ENCODE data around the gene SWAP70.
"Not testable (repeated sequence)": the region's sequence is repeated elsewhere in the genome, so short reads cannot be mapped to it uniquely, and the experiment has no call there.

SWAP70 gene

GRCh38 chr11:9717719-9718118, 53.8 kb downstream of the SWAP70 start:
- in situ Hi-C loops (cut with HindIII; ENCODE audit: low sequenced_read_pairs) = no loop called here

GRCh38 chr11:9718147-9718546, 54.3 kb downstream of the SWAP70 start:
- in situ Hi-C loops (cut with HindIII; ENCODE audit: low sequenced_read_pairs) = no loop called here

GRCh38 chr11:9719566-9720289, 55.9 kb downstream of the SWAP70 start:
- in situ Hi-C loops (cut with HindIII; ENCODE audit: low sequenced_read_pairs) = loop anchor here (5.0 kb wide), 1 partner anchor 92 kb away; no protein-coding TSS in a partner anchor

GRCh38 chr11:9720290-9720630, 56.4 kb downstream of the SWAP70 start:
- in situ Hi-C loops (cut with HindIII; ENCODE audit: low sequenced_read_pairs) = loop anchor here (5.0 kb wide), 1 partner anchor 93 kb away; no protein-coding TSS in a partner anchor

GRCh38 chr11:9722023-9722422, 58.1 kb downstream of the SWAP70 start:
- in situ Hi-C loops (cut with HindIII; ENCODE audit: low sequenced_read_pairs) = loop anchor here (5.0 kb wide), 1 partner anchor 95 kb away; no protein-coding TSS in a partner anchor

GRCh38 chr11:9722893-9723292, 59.0 kb downstream of the SWAP70 start:
- in situ Hi-C loops (cut with HindIII; ENCODE audit: low sequenced_read_pairs) = loop anchor here (5.0 kb wide), 1 partner anchor 96 kb away; no protein-coding TSS in a partner anchor

- in situ Hi-C loops (cut with HindIII; ENCODE audit: low sequenced_read_pairs) = no loop called here
These were observed 62.6 kb downstream of the SWAP70 start for GRCh38 chr11:9726321-9727022.

GRCh38 chr11:9728058-9728457, 64.2 kb downstream of the SWAP70 start:
- in situ Hi-C loops (cut with HindIII; ENCODE audit: low sequenced_read_pairs) = no loop called here

- in situ Hi-C loops (cut with HindIII; ENCODE audit: low sequenced_read_pairs) = no loop called here
These were observed 67.4 kb downstream of the SWAP70 start for GRCh38 chr11:9731256-9731655.

- in situ Hi-C loops (cut with HindIII; ENCODE audit: low sequenced_read_pairs) = no loop called here
These were observed 68.6 kb downstream of the SWAP70 start for GRCh38 chr11:9732453-9732852.

- in situ Hi-C loops (cut with HindIII; ENCODE audit: low sequenced_read_pairs) = no loop called here
These were observed 69.3 kb downstream of the SWAP70 start for GRCh38 chr11:9733212-9733611.

- in situ Hi-C loops (cut with HindIII; ENCODE audit: low sequenced_read_pairs) = loop anchor here (5.0 kb wide), 3 partner anchors 48 to 102 kb away; no protein-coding TSS in a partner anchor
These were observed 71.4 kb downstream of the SWAP70 start for GRCh38 chr11:9735236-9735635.

GRCh38 chr11:9735919-9736318, 72.0 kb downstream of the SWAP70 start:
- in situ Hi-C loops (cut with HindIII; ENCODE audit: low sequenced_read_pairs) = loop anchor here (5.0 kb wide), 3 partner anchors 49 to 101 kb away; no protein-coding TSS in a partner anchor

GRCh38 chr11:9736365-9736764, 72.5 kb downstream of the SWAP70 start:
- in situ Hi-C loops (cut with HindIII; ENCODE audit: low sequenced_read_pairs) = loop anchor here (5.0 kb wide), 3 partner anchors 49 to 101 kb away; no protein-coding TSS in a partner anchor

GRCh38 chr11:9738116-9738515, 74.2 kb downstream of the SWAP70 start:
- in situ Hi-C loops (cut with HindIII; ENCODE audit: low sequenced_read_pairs) = loop anchor here (5.0 kb wide), 3 partner anchors 51 to 99 kb away; no protein-coding TSS in a partner anchor

GRCh38 chr11:9738707-9739106, 74.8 kb downstream of the SWAP70 start:
- in situ Hi-C loops (cut with HindIII; ENCODE audit: low sequenced_read_pairs) = loop anchor here (5.0 kb wide), 3 partner anchors 51 to 99 kb away; no protein-coding TSS in a partner anchor

- in situ Hi-C loops (cut with HindIII; ENCODE audit: low sequenced_read_pairs) = loop anchor here (5.0 kb wide), 3 partner anchors 52 to 98 kb away; no protein-coding TSS in a partner anchor
These were observed 75.4 kb downstream of the SWAP70 start for GRCh38 chr11:9739123-9739900.

GRCh38 chr11:9740202-9740883, 76.5 kb downstream of the SWAP70 start:
- in situ Hi-C loops (cut with HindIII; ENCODE audit: low sequenced_read_pairs) = no loop called here

- in situ Hi-C loops (cut with HindIII; ENCODE audit: low sequenced_read_pairs) = no loop called here
These were observed 77.4 kb downstream of the SWAP70 start for GRCh38 chr11:9741260-9741659.

- in situ Hi-C loops (cut with HindIII; ENCODE audit: low sequenced_read_pairs) = not testable (repeated sequence)
These were observed 79.6 kb downstream of the SWAP70 start for GRCh38 chr11:9743512-9743911.
